ENCODE measurements around the gene ADARB1.

ADARB1 gene

DNA sequence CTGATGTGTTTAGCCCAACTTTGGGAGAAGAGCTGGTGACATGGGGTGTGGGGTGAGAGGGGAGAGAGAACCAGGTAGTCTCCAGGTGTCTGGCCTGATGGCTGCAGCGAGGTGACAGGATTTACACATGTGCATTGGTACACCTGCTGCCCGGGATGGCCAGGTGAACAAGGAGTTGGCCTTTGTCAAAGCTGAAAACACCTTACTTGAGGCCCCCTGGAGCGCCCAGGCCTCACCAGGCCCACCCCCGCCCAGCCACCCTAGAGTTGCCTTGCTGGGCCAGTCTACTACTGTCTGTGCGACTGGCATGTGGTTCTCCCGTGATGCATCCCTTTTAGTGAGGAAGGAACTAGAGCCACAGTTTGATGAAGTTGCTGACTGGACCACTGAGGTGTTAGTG is 90.5 kb downstream of the ADARB1 start:
- Histone ChIP-seq H3K9me2 (replicated peaks; ENCODE audit: insufficient read depth, low read length) (no peaks in the 10 kb centered on the region), H3K27me3 (ENCODE audit: low read length) (no peaks in the 10 kb centered on the region), H3K27ac (ENCODE audit: low read depth, low read length) (no peak overlapping the region), H2AFZ (ENCODE audit: low read depth, low read length, severe bottlenecking) (no peak overlapping the region), H4K20me1 (ENCODE audit: low read depth, low read length) (no peaks in the 10 kb centered on the region), H3K4me3 (ENCODE audit: insufficient read depth, low read length, poor library complexity, severe bottlenecking) (no peak overlapping the region), H3K36me3 (ENCODE audit: low read length) (no peaks in the 10 kb centered on the region), H3K9me3 (ENCODE audit: insufficient read depth, low read length) (no peaks in the 10 kb centered on the region), H3K9ac (ENCODE audit: low read length) (no peak overlapping the region), H3K79me2 (ENCODE audit: insufficient read depth, low read length) (no peaks in the 10 kb centered on the region), H3F3A (ENCODE audit: insufficient read depth) (no peaks in the 10 kb centered on the region), H3K4me2 (ENCODE audit: low read depth, low read length, poor library complexity, severe bottlenecking) (no peak overlapping the region)
- TF ChIP-seq EZH2phosphoT487 (conservative IDR thresholded peaks at IDR 0.05; ENCODE audit: low read length) = no peak
- TF ChIP-seq, protein P1, sequence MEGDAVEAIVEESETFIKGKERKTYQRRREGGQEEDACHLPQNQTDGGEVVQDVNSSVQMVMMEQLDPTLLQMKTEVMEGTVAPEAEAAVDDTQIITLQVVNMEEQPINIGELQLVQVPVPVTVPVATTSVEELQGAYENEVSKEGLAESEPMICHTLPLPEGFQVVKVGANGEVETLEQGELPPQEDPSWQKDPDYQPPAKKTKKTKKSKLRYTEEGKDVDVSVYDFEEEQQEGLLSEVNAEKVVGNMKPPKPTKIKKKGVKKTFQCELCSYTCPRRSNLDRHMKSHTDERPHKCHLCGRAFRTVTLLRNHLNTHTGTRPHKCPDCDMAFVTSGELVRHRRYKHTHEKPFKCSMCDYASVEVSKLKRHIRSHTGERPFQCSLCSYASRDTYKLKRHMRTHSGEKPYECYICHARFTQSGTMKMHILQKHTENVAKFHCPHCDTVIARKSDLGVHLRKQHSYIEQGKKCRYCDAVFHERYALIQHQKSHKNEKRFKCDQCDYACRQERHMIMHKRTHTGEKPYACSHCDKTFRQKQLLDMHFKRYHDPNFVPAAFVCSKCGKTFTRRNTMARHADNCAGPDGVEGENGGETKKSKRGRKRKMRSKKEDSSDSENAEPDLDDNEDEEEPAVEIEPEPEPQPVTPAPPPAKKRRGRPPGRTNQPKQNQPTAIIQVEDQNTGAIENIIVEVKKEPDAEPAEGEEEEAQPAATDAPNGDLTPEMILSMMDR (IDR thresholded peaks at IDR 0.05; ENCODE audit: insufficient read depth, low read length, poor library complexity, severe bottlenecking) = no peak

DNA sequence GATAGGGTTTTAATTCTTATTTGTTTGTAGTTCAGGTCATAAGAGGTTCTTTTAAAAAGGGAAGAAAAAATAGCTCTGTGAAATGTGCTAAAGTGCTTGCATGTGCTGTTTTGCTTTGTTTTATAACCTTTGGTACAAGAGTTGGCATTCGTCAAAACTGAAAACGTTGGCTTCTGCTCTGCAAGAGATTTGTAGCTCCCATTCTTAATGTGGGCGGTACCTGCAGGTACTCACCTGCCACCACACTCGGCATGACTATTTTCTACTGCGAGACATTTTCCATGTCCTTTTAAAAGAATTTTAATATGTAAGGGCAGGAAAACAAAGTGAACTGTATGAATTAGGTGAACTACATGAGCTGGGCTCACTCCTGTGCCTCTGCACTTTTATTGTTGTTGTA is 92.6 kb downstream of the ADARB1 start:
- Histone ChIP-seq H3K4me2 (ENCODE audit: low read depth, low read length, poor library complexity, severe bottlenecking) (no peak overlapping the region), H3K9me3 (ENCODE audit: insufficient read depth, low read length) (no peaks in the 10 kb centered on the region), H3K36me3 (ENCODE audit: low read length) (no peaks in the 10 kb centered on the region), H3K27me3 (ENCODE audit: low read length) (no peaks in the 10 kb centered on the region), H3K27ac (ENCODE audit: low read depth, low read length) (no peak overlapping the region), H3K9ac (ENCODE audit: low read length) (no peak overlapping the region), H2AFZ (ENCODE audit: low read depth, low read length, severe bottlenecking) (no peak overlapping the region), H3F3A (ENCODE audit: insufficient read depth) (no peaks in the 10 kb centered on the region), H3K4me3 (ENCODE audit: insufficient read depth, low read length, poor library complexity, severe bottlenecking) (no peak overlapping the region), H3K79me2 (ENCODE audit: insufficient read depth, low read length) (no peaks in the 10 kb centered on the region), H4K20me1 (ENCODE audit: low read depth, low read length) (no peaks in the 10 kb centered on the region), H3K9me2 (replicated peaks; ENCODE audit: insufficient read depth, low read length) (no peaks in the 10 kb centered on the region)
- no peak for TF ChIP-seq EZH2phosphoT487 (conservative IDR thresholded peaks at IDR 0.05; ENCODE audit: low read length)
- TF ChIP-seq, protein P1 (IDR thresholded peaks at IDR 0.05; ENCODE audit: insufficient read depth, low read length, poor library complexity, severe bottlenecking) = no peak

DNA sequence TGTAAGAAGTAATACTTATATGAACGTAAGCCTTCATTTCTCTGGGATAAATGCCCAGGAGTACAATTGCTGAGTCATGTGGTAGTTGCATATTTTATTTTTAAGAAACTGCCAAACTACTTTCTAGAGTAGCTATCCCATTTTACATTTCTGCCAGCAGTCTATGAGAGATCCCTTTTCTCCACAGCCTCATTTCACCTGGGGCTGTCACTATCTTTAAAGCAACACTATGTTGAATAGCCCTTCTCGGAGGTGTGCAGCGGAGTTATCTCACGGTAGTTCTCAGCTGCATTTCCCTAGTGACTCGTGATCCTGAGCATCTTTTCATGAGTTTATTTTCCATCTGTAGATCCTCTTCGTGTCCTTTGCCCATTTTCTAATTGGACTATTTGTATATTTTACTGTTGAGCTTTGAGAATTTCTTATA is 93.4 kb downstream of the ADARB1 start:
- H3K4me2 ChIP-seq (ENCODE audit: low read depth, low read length, poor library complexity, severe bottlenecking) = no peak overlapping the region
- no peak overlapping the region for H3K27ac ChIP-seq (ENCODE audit: low read depth, low read length)
- TF ChIP-seq EZH2phosphoT487 (conservative IDR thresholded peaks at IDR 0.05; ENCODE audit: low read length) = no peak
- TF ChIP-seq, protein P1 (IDR thresholded peaks at IDR 0.05; ENCODE audit: insufficient read depth, low read length, poor library complexity, severe bottlenecking) = no peak

More for the DNA sequence above, 93.4 kb downstream of the ADARB1 start:
- no peaks in the 10 kb centered on the region for H4K20me1 ChIP-seq (ENCODE audit: low read depth, low read length)
- no peaks in the 10 kb centered on the region for H3K79me2 ChIP-seq (ENCODE audit: insufficient read depth, low read length)
- no peaks in the 10 kb centered on the region for H3K36me3 ChIP-seq (ENCODE audit: low read length)
- H3K9me3 ChIP-seq (ENCODE audit: insufficient read depth, low read length) = no peaks in the 10 kb centered on the region
- no peaks in the 10 kb centered on the region for H3K27me3 ChIP-seq (ENCODE audit: low read length)
- H3K9me2 ChIP-seq (replicated peaks; ENCODE audit: insufficient read depth, low read length) = no peaks in the 10 kb centered on the region
- no peaks in the 10 kb centered on the region for H3F3A ChIP-seq (ENCODE audit: insufficient read depth)
- H3K9ac ChIP-seq (ENCODE audit: low read length) = no peak overlapping the region
- no peak overlapping the region for H3K4me3 ChIP-seq (ENCODE audit: insufficient read depth, low read length, poor library complexity, severe bottlenecking)
- H2AFZ ChIP-seq (ENCODE audit: low read depth, low read length, severe bottlenecking) = no peak overlapping the region

All from SU-DHL-6 (cell line).